Adrenal gland (tissue), 12 donors: Measurements from ENCODE around the gene ATP13A2. TPM values are rescaled to one million over a fixed set of nuclear protein-coding genes. Genes with fewer than 3 reads are reported as not detected.

Source experiments
- DNase-seq, 7 donors: peaks; one replicate each; pipeline ENCODE4 v3.0.0-alpha.2; 2019 to 2020
- H3K27ac ChIP-seq, 5 donors: fragments of 200-600 bp; sonication (generic) in 4 of 5; 1 replicate in 3 of 5; 2 replicates in 2 of 5; pipeline versions ENCODE4 v1.5.1 to v1.8.0; 2016 to 2020; ENCODE audit warnings: mild to moderate bottlenecking in 1 of 5
- H3K27me3 ChIP-seq: fragments of 200-600 bp; 2 replicates; pipeline ENCODE4 v1.8.0; 2021
- H3K36me3 ChIP-seq, 2 donors: fragments of 200-600 bp; replicated peaks in 1 of 2; 1 replicate in 1 of 2; 2 replicates in 1 of 2; pipeline versions ENCODE4 v1.5.1 to v1.8.0; 2018 to 2022
- H3K4me1 ChIP-seq, 2 donors: fragments of 200-600 bp; replicated peaks in 1 of 2; 1 replicate in 1 of 2; 2 replicates in 1 of 2; pipeline versions ENCODE4 v1.5.1 to v1.8.0; 2018 to 2021
- H3K4me3 ChIP-seq, 4 donors: fragments of 200-600 bp; sonication (generic) in 3 of 4; one replicate each; pipeline ENCODE4 v1.5.1; 2016 to 2018
- H3K9me3 ChIP-seq, 3 donors: fragments of 200-600 bp; sonication (generic) in 1 of 3; replicated peaks in 1 of 3; 1 replicate in 2 of 3; 2 replicates in 1 of 3; pipeline versions ENCODE4 v1.5.1 to v1.8.0; 2016 to 2021
- CTCF ChIP-seq, 6 experiments: fragments of 450-650 bp in 4 of 6; fragments of 200-600 bp in 2 of 6; sonication (generic) in 1 of 6; IDR thresholded peaks; 1 replicate in 5 of 6; 2 replicates in 1 of 6; pipeline versions ENCODE4 v1.5.1 to v1.8.0; 2016 to 2021; ENCODE audit warnings: antibody characterized with exemption in 6 of 6, mild to moderate bottlenecking in 2 of 6, moderate library complexity in 1 of 6
- POLR2A ChIP-seq, 2 donors: fragments of 450-650 bp; IDR thresholded peaks; one replicate each; pipeline ENCODE4 v1.6.1; 2017; ENCODE audit warnings: antibody characterized with exemption in 2 of 2, mild to moderate bottlenecking in 2 of 2, moderate library complexity in 1 of 2
- WGBS, 4 donors: extraction: QIAGEN DNeasy Blood & Tissue Kit in 2 of 4; methylation state at CpG; one replicate each; pipeline versions ENCODE4 v1.1.5 to v1.1.7; 2013 to 2017; 5-methylcytosine and 5-hydroxymethylcytosine counted together
- intact Hi-C, 2 donors: fragments of 100-400 bp; cut with DNase I; formaldehyde crosslinking; loops; one replicate each; pipeline versions ENCODE4 v1.14.1 to v1.15.0; 2022 to 2023
- polyA plus RNA-seq, 3 donors: library from polyadenylated mRNA; stranded (reverse); fragments of 200-250 nt in 2 of 3; fragments of 350-450 nt in 1 of 3; fragmentation: Illumina TruSeq in 1 of 3; extraction: RNeasy Lipid Tissue Mini Kit (QIAGEN cat#74804) in 1 of 3; gene quantifications; one replicate each; pipeline ENCODE4 v1.2.3, GENCODE V29; 2013 to 2014
- total RNA-seq, 9 donors: library from RNA; depleted of rRNA in 4 of 9; stranded (reverse); fragments of >200 nt in 4 of 9; fragments of 120-200 nt in 1 of 9; fragmentation: NEBNext Ultra II Directional in 1 of 9; extraction: Animal tissue kit (Norgen Biotek cat#: 25700) in 1 of 9; gene quantifications; one replicate each; pipeline versions ENCODE4 v1.1.0 to v1.2.4, GENCODE V29; 2013 to 2023
- donor health status: healthy with polysubstance abuse.
- donor health status: Bipolar disorder and iron deficiency.
- donor health status: DM: yes; HTN: yes; CAD: no.
- donor health status: DM: no; HTN: no; CAD: no.
- donor health status: DM: no; HTN: no; CAD: no.
- donor health status: DM: yes; HTN: yes; CAD: no.

The ATP13A2 gene
- total and polyA plus RNA-seq, 12 donors, result 6.0 to 82.4 (median 40.0) TPM

- Histone ChIP-seq H3K9me3 (no peaks in the 10 kb centered on the region), H3K4me1 (peaks cover 4 to 19% of the 10 kb centered on the region in 2 donors), H3K27ac (no peak overlapping the region), H3K27me3 (no peaks in the 10 kb centered on the region), H3K4me3 (no peak overlapping the region), H3K36me3 (peaks cover 0 to 39% of the 10 kb centered on the region in 2 donors)
- TF ChIP-seq POLR2A (IDR thresholded peaks at IDR 0.05) (no peak), CTCF (IDR thresholded peaks at IDR 0.05) (no peak)
- intact Hi-C loops, result no loop called here
- DNase-seq, result no peak
- WGBS, 4 donors, result 95 to 97% (median 96%) methylated on average over 14 to 19 of the region's 19 CpGs
These were observed 6.4 kb downstream of the ATP13A2 start for GRCh38 chr1:17005365-17005740.

DNA sequence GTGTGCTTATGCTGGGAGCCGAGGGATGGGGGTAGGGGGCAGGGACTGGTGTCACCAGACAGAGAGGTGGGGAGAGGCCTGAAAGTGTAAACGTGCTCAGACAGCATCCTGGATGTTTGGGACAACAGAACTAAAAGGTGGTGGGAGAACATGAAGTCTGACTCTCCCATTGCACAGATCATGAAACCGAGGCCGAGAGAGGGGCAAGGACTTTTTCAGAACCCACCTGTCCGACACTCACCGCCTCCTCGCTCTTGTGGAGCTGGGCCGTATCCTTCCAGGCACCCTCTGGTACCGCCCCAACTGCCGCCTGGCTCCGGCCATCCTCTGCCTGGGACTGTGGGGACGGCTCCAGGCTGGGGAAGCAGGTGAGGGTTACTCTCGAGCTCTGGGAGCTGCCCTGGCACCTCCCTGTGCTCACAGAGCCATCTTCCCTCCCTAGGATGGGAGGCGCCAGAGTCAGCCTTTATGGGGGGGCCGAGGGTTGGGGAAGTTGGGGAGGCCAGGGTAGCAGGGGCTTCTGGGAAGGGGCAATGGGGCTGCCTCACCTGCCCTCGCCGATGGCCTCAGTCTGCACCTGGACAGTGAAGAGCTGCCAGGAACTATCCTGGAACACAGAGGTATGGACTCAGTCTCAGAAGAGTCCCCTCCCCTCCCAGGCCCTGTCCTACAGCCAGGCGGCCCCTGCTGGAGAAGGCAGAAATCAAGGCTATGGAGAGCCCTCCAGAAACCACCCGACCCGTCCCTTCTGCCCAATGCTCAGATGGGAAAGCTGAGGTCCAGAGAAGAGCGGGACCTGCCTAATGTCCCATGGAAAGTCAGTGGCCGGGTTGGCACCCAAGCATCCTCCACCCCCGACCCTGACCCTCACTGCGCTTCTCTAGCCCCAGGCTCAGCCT, 7.0 kb downstream of the ATP13A2 start:
- Histone ChIP-seq H3K4me3 (no peak overlapping the region), H3K9me3 (no peaks in the 10 kb centered on the region), H3K27me3 (no peaks in the 10 kb centered on the region), H3K36me3 (peaks cover 0 to 42% of the 10 kb centered on the region in 2 donors), H3K4me1 (peaks cover 3 to 12% of the 10 kb centered on the region in 2 donors), H3K27ac (peak overlapping the region in 2 of 5 donors; percentile 40 to 47)
- 94 to 96% (median 94%) methylated on average over 21 to 24 of the region's 24 CpGs for WGBS, 4 donors
- intact Hi-C loops, result no loop called here
- DNase-seq, result no peak
- TF ChIP-seq POLR2A (IDR thresholded peaks at IDR 0.05) (no peak), CTCF (IDR thresholded peaks at IDR 0.05) (no peak)

DNA sequence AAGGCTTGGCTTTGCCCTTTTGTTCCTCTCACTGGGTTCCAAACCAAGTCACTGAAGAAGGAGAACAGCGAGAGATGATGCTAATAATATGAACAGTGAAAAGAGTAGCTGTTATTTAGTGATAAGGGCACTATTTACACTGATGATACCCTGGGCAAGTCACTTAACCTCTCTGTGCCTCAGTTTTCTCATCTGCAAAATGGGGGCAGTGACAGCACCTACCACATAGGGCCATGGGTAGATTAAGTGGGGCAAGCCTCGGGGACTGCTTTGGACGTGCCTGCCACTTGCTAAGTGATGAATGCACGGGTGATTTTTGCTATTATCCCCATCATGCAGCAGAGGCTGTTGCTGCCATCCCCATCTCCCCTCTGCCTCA, 9.2 kb downstream of the ATP13A2 start:
- Histone ChIP-seq H3K27me3 (no peaks in the 10 kb centered on the region), H3K4me3 (no peak overlapping the region), H3K4me1 (peaks cover 3 to 8% of the 10 kb centered on the region in 2 donors), H3K36me3 (peaks cover 0 to 58% of the 10 kb centered on the region in 2 donors), H3K27ac (no peak overlapping the region), H3K9me3 (no peaks in the 10 kb centered on the region)
- 94 to 100% (median 99%) methylated on average over 2 to 4 of the region's 4 CpGs for WGBS, 4 donors
- DNase-seq, result no peak
- intact Hi-C loops, result no loop called here
- no peak for TF ChIP-seq CTCF (IDR thresholded peaks at IDR 0.05)
- no peak for TF ChIP-seq POLR2A (IDR thresholded peaks at IDR 0.05)

- 95 to 100% (median 98%) methylated on average over 8 to 19 of the region's 19 CpGs for WGBS, 4 donors
- H3K9me3 ChIP-seq, result no peaks in the 10 kb centered on the region
- TF ChIP-seq POLR2A (IDR thresholded peaks at IDR 0.05) (no peak), CTCF (IDR thresholded peaks at IDR 0.05) (no peak)
These were observed 9.8 kb downstream of the ATP13A2 start for GRCh38 chr1:17001760-17002523.

More at GRCh38 chr1:17001760-17002523, 9.8 kb downstream of the ATP13A2 start:
- H3K27ac ChIP-seq, result no peak overlapping the region
- H3K27me3 ChIP-seq, result no peaks in the 10 kb centered on the region
- intact Hi-C loops, result no loop called here
- H3K4me3 ChIP-seq, result no peak overlapping the region
- H3K4me1 ChIP-seq, result peaks cover 3 to 8% of the 10 kb centered on the region in 2 donors
- H3K36me3 ChIP-seq, result peaks cover 0 to 59% of the 10 kb centered on the region in 2 donors
- DNase-seq, result no peak
